OCI-M1 (cell line): ENCODE results near the gene EDEM2.
"Not testable (repeated sequence)": the region's sequence is repeated elsewhere in the genome, so short reads cannot be mapped to it uniquely, and the experiment has no call there.

ENCODE experiments used
- DNase-seq: peaks from one replicate; lab custom pipeline; 2025; lab: John Stamatoyannopoulos, UW

Gene EDEM2, protein sequence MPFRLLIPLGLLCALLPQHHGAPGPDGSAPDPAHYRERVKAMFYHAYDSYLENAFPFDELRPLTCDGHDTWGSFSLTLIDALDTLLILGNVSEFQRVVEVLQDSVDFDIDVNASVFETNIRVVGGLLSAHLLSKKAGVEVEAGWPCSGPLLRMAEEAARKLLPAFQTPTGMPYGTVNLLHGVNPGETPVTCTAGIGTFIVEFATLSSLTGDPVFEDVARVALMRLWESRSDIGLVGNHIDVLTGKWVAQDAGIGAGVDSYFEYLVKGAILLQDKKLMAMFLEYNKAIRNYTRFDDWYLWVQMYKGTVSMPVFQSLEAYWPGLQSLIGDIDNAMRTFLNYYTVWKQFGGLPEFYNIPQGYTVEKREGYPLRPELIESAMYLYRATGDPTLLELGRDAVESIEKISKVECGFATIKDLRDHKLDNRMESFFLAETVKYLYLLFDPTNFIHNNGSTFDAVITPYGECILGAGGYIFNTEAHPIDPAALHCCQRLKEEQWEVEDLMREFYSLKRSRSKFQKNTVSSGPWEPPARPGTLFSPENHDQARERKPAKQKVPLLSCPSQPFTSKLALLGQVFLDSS

DNA sequence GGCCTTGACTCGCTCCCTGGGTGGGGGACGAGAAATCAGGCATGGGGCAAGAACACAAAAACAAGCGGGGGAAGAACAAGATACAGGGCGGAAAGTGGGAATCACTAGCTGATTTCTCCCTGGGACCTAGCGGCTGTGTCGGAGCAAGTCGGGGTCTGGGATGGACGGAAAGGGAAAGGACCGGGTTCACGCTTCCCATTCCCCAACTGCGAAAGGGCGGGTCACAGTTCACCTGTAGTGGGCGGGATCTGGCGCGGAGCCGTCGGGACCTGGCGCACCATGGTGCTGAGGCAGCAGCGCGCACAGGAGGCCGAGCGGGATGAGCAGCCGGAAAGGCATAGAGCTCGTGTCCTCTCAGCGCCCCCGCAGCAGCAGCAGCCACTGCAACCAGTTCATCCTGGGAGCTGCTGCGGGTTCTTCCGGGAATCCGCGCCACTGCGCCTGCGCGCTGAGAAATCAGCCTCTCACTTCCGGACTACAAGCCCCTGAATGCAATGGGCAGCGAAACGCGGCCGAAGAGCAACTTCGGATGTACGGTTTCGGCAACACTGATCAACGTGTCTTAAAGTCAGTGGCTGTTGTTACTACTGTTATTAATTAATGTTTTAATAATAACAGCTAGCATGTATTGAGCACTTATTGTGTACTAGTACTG, at the start of gene EDEM2:
TSS of gene EDEM2 (minus strand) at position 417 of the 655 bp plus-strand sequence. CDS start at position 339, 78 bp downstream.
- peak; percentile 98 for DNase-seq

DNA sequence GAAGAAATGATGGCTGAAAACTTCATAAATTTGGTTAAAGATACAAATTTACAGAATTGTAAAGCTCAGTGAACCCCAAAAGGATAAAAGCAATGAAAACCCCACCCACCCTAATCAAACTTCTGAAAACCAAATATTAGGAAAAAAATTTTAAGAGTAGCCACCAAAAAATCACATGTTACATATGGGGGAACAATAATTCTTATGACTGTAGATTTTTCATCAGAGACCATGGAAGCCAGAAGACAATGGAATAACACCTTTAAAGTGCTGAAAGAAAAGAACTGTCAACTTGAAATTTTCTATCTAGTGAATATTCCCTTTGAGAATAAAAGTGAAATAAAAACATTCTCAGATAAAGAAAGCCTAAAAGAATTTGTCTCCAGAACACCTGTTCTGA, 49.2 kb upstream of the EDEM2 start:
- peak; percentile 25 for DNase-seq

DNA sequence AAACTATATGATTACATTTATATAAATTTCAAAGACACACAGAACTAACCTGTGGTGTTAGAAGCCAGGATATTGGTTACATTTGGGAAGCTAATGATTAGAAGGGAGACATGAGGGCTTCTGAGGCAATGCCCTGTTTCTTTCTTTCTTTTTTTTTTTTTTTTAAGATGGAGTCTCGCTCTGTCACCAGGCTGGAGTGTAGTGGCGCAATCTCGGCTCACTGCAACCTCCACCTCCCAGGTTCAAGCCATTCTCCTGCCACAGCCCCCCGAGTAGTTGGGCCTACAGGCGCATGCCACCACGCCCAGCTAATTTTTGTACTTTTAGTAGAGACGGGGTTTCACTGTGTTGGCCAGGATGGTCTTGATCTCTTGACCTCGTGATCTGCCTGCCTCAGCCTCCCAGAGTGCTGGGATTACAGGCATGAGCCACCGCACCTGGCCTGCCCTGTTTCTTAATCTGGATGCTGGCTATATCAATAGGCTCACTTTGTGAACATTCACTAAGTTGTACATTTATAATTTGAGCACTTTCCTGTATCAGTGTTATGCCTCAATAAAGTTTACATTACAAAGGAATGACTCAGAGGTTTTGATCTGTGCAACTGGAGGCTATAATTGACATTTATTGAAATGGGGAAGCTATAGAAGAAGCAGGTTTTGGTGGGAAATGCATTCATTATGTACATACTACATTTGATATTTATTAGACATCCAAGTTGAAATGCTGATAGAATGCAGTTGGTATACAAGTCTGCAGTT, 46.1 kb upstream of the EDEM2 start:
- DNase-seq: not testable (repeated sequence)

DNA sequence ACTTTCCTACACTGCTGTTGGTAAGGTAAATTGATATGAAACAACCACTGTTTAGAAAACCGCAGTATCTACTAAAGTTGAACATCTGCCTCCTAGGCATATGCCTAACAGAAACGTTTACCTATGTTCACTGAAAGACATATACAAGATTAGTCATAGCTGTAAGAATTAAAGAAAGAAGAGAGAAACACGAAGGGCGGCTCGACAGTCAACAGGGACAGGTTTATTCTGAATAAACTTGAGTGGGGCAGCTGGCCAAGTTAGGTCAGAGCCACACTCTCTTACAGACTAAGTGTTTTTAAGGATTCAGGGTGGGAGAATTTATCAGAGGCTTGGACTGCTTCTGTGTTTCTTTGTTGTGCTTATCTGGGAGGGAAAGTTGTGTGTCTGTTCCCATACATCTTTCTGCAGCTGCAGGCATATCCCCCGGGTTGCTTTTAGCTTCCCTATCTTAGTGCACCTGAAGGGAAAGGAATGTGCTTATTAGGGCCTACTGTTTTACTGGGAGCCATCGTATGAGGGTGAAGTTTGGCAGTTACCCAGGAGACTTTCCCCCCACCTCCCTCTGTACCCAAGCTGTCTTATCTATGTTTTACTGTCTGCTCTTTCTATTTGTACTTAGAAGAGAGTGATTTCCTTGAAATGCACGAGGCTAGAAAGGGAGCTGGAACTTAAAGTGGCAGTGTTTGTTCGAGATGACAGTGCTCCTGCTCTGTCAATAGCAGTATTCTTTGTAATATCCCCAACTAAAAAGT, 45.2 kb upstream of the EDEM2 start:
- peak; percentile 87 for DNase-seq

DNA sequence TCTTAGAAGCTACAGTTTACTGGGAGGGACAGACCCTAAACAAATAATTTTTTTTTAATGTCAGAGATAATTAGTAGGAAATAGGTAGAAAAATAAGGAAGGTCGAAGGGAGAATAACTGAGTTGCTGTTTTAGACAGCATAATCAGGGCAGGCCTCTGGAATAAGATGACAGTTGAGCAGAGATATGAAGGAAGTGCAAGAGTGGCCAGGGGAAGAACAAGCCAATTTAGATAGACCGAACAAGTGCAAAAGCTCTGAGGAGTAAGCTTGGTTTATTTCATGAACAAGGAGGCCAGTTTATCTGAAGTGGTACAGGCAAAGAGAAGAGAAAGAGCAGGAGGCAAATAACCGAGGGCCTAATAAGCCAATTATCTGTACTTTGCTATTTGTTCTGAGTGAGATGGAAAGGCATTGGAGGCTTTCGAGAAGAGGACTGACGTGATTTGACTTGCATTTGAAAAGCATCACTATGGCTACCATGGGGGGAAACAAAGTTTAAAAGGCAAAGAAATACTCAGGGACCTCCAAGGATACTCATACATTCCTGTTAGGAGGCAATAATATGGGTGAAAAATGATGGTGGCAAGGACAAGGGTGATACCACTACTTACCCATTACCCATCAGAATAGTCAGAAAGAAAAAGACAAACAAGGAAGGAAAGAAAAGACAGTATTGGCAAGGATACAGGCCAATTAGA, 44.4 kb upstream of the EDEM2 start:
- DNase-seq: peak; percentile 64

DNA sequence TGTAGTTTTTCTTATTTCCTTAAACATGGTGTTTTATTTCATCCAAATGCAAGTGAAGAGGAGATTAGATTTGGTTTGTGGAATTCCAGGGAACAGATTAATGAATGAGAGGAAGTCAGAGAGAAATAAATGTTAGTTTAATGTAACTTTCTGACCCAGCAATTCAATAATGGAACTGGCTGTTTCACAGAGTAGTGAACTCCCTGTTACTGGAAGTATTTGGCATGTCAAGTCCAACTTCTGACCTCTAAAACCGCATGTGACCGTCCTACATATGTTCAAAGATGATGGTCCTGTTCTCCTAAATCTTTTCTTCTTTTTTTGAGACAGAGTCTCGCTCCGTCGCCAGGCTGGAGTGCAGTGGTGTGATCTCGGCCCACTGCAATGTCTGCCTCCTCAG, 43.4 kb upstream of the EDEM2 start:
- DNase-seq: no peak

DNA sequence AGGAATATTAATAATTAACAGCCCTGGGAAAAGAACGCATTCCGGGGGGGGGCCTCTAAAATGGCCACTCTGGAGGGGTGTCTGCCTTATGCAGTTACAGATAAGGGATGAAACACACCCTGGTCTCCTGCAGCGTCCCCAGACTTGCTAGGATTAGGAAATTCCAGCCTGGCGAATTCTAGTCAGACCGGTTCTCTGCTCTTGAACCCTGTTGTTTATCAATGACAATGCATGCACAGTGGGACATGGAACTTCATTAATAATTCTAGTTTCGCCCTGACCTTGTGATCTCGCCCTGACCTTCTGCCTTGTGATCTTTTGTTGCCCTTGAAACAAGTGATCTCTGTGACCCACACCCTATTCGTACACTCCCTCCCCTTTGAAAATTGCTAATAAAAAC, 42.1 kb upstream of the EDEM2 start:
- not testable (repeated sequence) for DNase-seq

DNA sequence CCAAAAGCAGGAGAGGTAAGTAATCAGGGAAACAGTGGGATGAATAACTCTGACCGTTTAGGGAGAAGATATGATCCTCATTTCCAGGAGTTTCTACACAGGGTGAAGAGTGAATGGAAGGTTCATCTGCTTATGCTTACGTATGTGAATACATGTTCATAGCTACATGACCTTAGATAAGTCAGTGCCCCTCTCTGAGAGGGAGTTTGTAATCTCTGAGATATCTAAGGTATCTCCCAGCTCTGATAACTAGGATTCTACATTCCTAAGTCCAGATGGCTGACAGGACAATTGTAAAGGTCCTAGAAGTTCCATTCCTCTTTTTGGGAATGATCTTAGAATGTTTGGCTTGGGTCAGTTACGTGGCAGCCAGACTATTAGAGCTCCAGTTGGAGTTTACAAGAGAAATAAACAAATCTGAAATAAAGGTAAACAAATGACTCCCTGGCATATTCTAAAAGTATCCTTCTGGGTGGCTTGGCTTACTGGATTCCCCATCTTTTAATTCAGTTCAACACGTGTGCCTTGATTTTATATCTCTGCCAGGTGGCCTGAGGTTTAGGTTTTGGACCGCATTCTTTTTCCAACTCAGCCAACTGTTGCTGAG, 40.6 kb upstream of the EDEM2 start:
- DNase-seq: no peak

DNA sequence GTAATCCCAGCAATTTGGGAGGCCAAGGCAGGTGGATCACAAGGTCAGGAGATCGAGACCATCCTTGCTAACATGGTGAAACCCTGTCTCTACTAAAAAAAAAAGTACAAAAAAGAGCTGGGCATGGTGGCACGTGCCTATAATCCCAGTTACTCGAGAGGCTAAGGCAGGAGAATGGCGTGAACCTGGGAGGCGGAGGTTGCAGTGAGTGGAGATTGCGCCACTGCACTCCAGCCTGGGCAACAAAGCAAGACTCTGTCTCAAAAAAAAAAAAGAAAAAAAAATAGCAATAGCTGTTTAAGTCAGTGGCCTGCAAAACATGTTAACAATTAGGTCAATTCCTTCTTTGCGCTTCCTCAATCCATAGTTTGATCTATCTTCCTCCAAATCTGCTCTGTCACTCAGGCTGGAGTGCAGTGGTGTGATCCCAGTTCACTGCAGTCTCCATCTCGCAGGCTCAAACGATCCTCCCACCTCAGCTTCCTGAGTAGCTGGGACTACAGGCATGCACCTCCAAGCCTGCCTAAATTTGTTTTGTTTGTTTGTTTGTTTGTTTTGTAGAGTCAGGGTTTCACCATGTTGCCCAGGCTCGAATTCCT, 39.7 kb upstream of the EDEM2 start:
- not testable (repeated sequence) for DNase-seq

DNA sequence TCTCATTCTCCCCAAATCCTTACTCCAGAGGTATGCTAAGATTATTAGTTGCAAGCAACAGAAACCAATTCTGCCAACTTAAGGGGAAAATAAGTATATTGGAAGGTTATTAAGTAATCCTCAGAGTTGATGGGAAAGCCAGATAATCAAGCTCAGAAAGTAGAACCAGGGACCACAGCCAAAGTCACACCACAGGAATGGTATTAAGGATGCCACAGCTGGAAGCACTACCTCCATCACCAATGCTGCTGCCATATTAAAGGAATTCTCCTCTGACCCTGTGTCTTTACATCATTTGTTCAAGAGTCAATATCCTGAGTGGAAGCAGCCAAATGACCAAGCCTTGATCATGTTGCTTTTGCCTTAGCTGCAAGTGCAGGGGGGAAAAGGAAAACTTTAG, 34.6 kb upstream of the EDEM2 start:
- no peak for DNase-seq

DNA sequence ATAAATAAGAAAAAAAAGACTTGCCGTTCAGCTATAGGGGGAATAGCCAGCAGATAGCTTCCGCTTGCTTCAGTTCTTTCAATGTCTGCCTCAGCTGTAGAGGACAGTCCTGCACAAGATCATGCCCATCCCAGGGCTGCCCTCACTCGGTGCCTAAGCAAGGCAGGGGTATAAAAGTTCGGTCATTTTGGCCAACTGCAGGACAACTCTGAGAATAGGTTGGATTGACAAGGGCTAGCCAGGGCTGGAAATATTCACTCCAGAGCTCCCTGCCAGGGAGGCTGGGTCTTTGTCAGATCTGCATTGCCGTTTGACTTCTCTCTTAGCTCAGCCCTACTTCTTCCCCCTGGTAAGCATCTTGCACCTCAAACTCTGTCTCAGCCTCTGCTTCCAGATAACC, 33.1 kb upstream of the EDEM2 start:
- DNase-seq: no peak

DNA sequence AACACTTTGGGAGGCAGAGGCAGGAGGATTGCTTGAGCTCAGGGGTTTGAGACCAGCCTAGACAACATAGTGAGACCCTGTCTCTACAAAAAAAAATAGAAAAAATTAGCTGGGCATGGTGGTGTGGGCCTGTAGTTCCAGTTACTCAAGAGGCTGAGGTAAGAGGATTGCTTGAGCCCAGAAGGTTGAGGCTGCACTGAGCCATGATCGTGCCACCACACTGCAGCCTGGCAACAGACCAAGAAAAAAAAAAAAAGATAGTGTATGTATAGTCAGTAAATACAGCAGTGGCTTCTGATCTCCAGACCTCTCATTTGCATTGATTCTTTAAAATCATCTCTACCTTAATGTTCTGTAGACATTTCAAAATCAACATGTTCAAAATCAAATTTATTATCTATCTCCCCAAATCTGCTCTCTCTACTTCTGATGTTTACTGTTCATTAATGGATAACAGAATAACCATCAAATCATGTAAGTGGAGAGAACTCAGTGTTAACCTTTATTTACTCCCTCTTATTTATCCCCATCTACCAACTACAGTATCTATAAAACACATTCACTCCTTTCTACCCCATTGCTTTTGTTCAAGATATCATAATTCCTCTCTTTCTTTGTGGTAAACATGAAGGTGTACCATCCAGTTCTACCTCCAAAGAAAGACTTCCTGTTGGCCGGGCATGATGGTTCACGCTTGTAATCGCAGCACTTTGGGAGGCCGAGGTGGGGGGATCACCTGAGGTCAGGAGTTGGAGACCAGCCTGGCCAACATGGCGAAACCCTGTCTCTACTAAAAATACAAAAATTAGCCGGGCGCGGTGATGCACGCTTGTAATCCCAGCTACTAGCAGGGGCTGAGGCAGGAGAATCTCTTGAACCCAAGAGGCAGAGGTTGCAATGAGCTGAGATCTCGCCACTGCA, 32.4 kb upstream of the EDEM2 start:
- DNase-seq: no peak

DNA sequence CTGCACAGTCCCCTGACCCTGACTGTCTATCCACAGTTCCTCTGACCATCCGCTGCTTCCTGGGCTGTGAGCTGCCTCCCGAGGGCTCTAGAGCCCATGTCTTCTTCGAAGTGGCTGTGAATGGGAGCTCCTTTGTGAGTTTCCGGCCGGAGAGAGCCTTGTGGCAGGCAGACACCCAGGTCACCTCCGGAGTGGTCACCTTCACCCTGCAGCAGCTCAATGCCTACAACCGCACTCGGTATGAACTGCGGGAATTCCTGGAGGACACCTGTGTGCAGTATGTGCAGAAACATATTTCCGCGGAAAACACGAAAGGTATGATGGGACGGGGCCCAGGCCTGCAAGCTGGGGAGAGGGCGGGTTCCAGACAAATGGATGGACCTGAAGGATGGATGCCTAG, 29.0 kb upstream of the EDEM2 start:
- no peak for DNase-seq

DNA sequence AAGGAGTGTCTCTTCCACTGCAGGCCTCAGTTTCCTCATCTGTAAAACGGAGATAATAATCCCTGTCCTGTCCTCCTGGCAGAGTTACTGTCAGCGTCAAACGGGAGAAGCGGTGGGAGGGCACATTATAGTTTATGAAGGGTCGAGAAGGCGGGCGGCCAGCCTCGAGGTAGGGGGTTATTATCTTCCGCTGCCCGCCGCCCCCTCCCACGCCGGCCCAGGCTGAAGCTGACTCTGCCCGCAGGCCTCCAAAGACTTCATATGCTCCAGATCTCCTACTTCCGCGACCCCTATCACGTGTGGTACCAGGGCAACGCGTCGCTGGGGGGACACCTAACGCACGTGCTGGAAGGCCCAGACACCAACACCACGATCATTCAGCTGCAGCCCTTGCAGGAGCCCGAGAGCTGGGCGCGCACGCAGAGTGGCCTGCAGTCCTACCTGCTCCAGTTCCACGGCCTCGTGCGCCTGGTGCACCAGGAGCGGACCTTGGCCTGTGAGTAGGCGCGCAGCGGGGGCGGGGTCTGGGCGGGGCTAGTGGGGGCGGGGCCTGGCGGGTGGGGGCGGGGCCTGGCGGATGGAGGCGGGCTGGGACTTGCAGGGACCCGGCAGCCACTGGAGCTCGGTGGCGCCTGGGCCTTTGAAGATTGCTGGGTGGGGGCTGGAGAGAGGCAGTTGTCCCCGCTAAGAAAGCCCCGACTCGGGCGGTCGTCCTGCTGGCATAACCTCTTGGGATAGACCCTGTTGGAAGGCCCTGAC, 27.5 kb upstream of the EDEM2 start:
- DNase-seq: no peak

DNA sequence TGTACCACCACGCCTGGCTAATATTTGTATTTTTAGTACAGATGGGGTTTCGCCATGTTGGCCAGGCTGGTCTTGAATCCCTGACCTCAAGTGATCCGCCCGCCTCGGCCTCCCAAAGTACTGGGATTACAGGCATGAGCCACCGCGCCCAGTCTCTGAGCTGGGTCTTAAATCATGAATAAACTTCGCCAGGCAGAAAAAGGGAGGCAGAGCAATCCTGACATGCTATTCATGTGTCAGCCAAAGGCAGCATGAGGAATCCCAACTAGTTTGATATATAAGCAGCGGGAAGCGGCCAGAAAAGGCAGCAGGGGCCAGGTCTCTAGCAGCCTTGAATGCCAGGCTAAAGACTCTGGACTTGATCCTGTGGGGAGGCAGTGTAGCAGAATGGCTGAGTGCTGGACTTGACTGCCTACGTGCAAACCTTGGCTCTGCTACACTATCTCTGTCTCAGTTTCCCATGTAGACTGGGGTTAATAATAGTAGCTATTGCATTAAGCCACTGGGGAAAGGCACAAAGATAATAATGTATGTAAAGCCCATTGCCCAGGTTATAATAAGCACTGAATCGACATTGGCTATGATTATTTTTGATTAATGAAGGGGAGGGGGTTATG, 26.5 kb upstream of the EDEM2 start:
- DNase-seq: no peak

DNA sequence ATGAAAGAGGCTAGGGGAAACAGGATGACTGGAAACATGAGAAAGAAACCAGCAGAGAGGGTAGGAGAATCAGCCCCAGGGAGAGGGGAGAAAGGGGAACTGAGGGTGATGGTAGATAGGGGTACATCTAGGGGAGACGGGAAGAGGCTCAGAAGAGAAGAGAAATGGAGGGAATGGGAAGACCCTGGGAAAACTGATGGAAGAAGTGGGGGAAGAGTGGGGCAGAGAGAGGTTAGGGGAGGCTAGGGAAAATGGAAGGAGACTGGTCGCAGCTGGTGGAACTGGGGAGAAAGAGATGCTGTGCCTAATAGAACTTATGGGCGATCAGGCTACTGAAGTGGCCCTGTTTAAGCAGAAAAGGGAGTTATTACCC, 25.3 kb upstream of the EDEM2 start:
- no peak for DNase-seq

DNA sequence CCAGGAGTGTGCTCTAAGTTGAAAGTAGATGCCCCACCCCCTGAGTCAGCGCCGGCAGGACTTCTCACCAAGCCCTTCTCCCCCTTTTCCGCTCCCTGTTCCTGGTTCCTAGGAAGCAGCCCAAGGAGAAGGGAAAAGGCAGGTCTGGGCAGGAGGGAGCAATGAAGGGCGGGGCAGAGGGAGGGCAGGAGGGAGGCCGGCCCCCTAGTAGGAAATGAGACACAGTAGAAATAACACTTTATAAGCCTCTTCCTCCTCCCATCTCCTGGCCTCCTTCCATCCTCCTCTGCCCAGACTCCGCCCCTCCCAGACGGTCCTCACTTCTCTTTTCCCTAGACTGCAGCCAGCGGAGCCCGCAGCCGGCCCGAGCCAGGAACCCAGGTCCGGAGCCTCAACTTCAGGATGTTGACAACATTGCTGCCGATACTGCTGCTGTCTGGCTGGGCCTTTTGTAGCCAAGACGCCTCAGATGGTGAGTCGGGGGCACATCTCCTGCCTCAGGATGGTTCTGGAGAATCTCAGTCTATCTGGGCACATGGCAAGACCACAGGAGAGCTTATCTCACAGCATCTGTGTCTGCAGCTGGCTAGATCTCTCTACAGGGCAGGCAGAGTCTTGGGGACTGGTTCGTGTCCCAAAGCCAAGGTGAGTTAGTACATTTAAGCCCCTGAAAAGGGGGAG, 24.8 kb upstream of the EDEM2 start, which contains the start of gene PROCR:
TSS of gene PROCR (plus strand) at position 320 of the 681 bp plus-strand sequence. CDS start at position 403, 83 bp downstream.
- peak; percentile 85 for DNase-seq
